Measurements from ENCODE around the gene TBC1D22A. TPM values are rescaled to one million over a fixed set of nuclear protein-coding genes. Genes with fewer than 3 reads are reported as not detected.

The TBC1D22A gene
- total and polyA plus RNA-seq, 7 experiments from 2014 or later: 18.6 to 50.1 (median 39.3) TPM

DNA sequence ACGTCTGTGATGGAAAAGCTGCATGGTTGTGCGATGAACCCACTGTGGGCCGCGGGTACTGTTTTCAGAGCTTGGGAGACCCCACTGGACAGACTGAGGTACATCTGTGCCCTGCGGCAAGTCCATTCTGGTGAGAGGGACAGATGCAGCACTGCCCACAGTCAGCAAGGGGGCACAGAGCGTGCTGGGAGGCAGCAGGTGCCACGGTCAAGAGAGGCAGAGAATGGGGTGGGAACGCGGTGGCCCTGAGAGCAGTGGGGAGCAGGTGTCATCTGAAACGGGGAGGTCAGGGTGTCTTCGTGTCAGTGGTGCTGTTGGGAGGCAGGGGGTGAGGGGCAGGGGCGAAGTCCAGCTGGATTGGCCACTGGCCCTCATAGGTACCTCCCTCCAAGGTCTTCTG, 32.0 kb downstream of the TBC1D22A start:
- intact Hi-C loops (cut with micrococcal nuclease): no loop called here

GRCh38 chr22:46795140-46795539, 32.7 kb downstream of the TBC1D22A start:
- Histone ChIP-seq H3K9me3 (ENCODE audit: control insufficient read depth in 2 of 3, low read length in 3 of 3) (no peaks in the 10 kb centered on the region), H3K4me1 (ENCODE audit: control insufficient read depth in 2 of 2, insufficient read depth in 2 of 2, low read length in 2 of 2) (peaks cover 23 to 27% of the 10 kb centered on the region in 2 donors), H3K36me3 (ENCODE audit: control insufficient read depth in 2 of 3, insufficient read depth in 3 of 3, low read length in 3 of 3) (peaks cover 6 to 73% (median 14%) of the 10 kb centered on the region in 3 experiments), H3K27me3 (ENCODE audit: control insufficient read depth in 2 of 2, insufficient read depth in 2 of 2, low read length in 2 of 2) (no peaks in the 10 kb centered on the region), H3K4me3 (ENCODE audit: low read length) (no peak overlapping the region), H3K27ac (ENCODE audit: low read depth, low read length) (no peak overlapping the region)
- H3K27me3 Mint-ChIP-seq: no peaks in the 10 kb centered on the region
- H3K36me3 Mint-ChIP-seq: peaks cover 4 to 29% (median 18%) of the 10 kb centered on the region in 5 donors
- H3K4me1 Mint-ChIP-seq: peaks cover 20 to 39% (median 32%) of the 10 kb centered on the region in 7 donors
- H3K4me3 Mint-ChIP-seq: no peak overlapping the region
- no peak for DNase-seq
- no peak for ATAC-seq
- CTCF ChIA-PET: interaction anchor here (0.6 to 1.1 kb wide), 4 partner anchors 33 to 783 kb away, joined by 3 to 5 read pairs (median 3); no protein-coding TSS in a partner anchor
- POLR2A ChIA-PET: interaction anchor here (1.0 to 6.7 kb wide), 3 partner anchors 32 to 59 kb away, joined by 3 to 72 read pairs (median 11); partner anchors contain the start of gene TBC1D22A
- intact Hi-C loops (cut with micrococcal nuclease): no loop called here
- no peaks in the 10 kb centered on the region for H3K9me3 Mint-ChIP-seq
- peak overlapping the region in 5 of 9 donors; percentile 5 to 99 (median 57) for H3K27ac Mint-ChIP-seq

More for the DNA sequence above, 32.0 kb downstream of the TBC1D22A start:
- H3K4me3 ChIP-seq (ENCODE audit: low read length): no peak overlapping the region
- H3K9me3 ChIP-seq (ENCODE audit: control insufficient read depth in 2 of 3, low read length in 3 of 3): no peaks in the 10 kb centered on the region
- H3K27me3 ChIP-seq (ENCODE audit: control insufficient read depth in 2 of 2, insufficient read depth in 2 of 2, low read length in 2 of 2): no peaks in the 10 kb centered on the region
- POLR2A ChIA-PET: interaction anchor here (0.7 to 6.7 kb wide), 4 partner anchors 32 to 58 kb away, joined by 3 to 72 read pairs (median 7); partner anchors contain the start of gene TBC1D22A
- DNase-seq: no peak
- Mint-ChIP-seq H3K27ac (peak overlapping the region in 7 of 9 donors; percentile 33 to 99 (median 65)), H3K4me3 (no peak overlapping the region), H3K4me1 (peaks cover 19 to 45% (median 36%) of the 10 kb centered on the region in 7 donors), H3K9me3 (no peaks in the 10 kb centered on the region), H3K36me3 (peaks cover 4 to 23% (median 18%) of the 10 kb centered on the region in 5 donors), H3K27me3 (no peaks in the 10 kb centered on the region)
- ATAC-seq: no peak
- H3K4me1 ChIP-seq (ENCODE audit: control insufficient read depth in 2 of 2, insufficient read depth in 2 of 2, low read length in 2 of 2): peaks cover 29 to 30% of the 10 kb centered on the region in 2 donors
- peaks cover 5 to 66% (median 12%) of the 10 kb centered on the region in 3 experiments for H3K36me3 ChIP-seq (ENCODE audit: control insufficient read depth in 2 of 3, insufficient read depth in 3 of 3, low read length in 3 of 3)
- no peak overlapping the region for H3K27ac ChIP-seq (ENCODE audit: low read depth, low read length)
- CTCF ChIA-PET: interaction anchor here (1.0 to 1.9 kb wide), 4 partner anchors 9 to 38 kb away, joined by 3 to 10 read pairs (median 4); no protein-coding TSS in a partner anchor

DNA sequence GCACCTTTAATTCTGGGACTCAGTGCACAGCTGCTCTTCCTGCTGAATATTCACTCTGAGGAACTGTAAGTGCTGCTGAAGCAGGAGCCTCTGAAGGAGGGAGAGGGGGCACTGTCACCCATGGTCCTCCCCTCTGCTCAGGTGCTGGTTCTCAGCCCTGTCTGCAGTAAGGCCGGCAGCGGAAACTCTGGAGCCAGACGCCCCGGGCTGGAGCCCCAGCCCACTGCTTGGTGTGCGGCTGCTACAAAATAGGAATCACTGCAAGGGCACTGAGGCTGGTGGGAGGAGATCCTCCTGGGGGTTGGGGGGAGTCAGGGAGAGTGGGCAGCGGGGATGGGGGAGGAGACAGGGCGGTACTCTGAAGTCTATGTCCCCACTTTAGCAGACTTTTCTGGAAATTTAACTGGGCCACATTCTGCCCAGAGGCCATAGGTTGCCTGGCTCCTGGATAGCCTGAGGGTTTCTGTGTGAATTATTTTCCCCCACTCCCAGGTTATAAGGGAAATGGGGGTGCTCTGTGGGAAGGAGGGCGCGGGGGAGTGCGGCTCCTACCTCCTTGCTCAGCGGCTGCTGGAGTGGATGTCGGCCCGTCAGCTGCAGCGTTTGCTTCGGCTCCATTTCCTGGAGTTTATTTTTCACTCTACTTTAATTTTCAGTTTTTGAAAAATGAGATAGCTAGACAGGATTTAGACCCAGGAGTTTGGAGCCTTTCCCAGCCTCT, 33.6 kb downstream of the TBC1D22A start:
- H3K27me3 ChIP-seq (ENCODE audit: control insufficient read depth in 2 of 2, insufficient read depth in 2 of 2, low read length in 2 of 2): no peaks in the 10 kb centered on the region
- H3K9me3 ChIP-seq (ENCODE audit: control insufficient read depth in 2 of 3, low read length in 3 of 3): no peaks in the 10 kb centered on the region
- no peaks in the 10 kb centered on the region for H3K27me3 Mint-ChIP-seq
- peaks cover 6 to 80% (median 14%) of the 10 kb centered on the region in 3 experiments for H3K36me3 ChIP-seq (ENCODE audit: control insufficient read depth in 2 of 3, insufficient read depth in 3 of 3, low read length in 3 of 3)
- ATAC-seq (no peak), DNase-seq (no peak)
- H3K27ac ChIP-seq (ENCODE audit: low read depth, low read length): no peak overlapping the region
- ChIA-PET CTCF (interaction anchor here (0.6 kb wide), 1 partner anchor 784 kb away, joined by 3 read pairs; no protein-coding TSS in a partner anchor), POLR2A (interaction anchor here (1.4 to 6.7 kb wide), 3 partner anchors 33 to 59 kb away, joined by 4 to 72 read pairs (median 11); partner anchors contain the start of genes CERK and TBC1D22A)
- peak overlapping the region in 1 of 9 donors; percentile 25 for H3K27ac Mint-ChIP-seq
- intact Hi-C loops (cut with micrococcal nuclease): no loop called here
- H3K4me3 ChIP-seq (ENCODE audit: low read length): no peak overlapping the region
- no peak overlapping the region for H3K4me3 Mint-ChIP-seq
- H3K4me1 Mint-ChIP-seq: peaks cover 15 to 34% (median 24%) of the 10 kb centered on the region in 7 donors
- H3K4me1 ChIP-seq (ENCODE audit: control insufficient read depth in 2 of 2, insufficient read depth in 2 of 2, low read length in 2 of 2): peaks cover 14 to 18% of the 10 kb centered on the region in 2 donors
- peaks cover 4 to 34% (median 16%) of the 10 kb centered on the region in 5 donors for H3K36me3 Mint-ChIP-seq
- no peaks in the 10 kb centered on the region for H3K9me3 Mint-ChIP-seq

DNA sequence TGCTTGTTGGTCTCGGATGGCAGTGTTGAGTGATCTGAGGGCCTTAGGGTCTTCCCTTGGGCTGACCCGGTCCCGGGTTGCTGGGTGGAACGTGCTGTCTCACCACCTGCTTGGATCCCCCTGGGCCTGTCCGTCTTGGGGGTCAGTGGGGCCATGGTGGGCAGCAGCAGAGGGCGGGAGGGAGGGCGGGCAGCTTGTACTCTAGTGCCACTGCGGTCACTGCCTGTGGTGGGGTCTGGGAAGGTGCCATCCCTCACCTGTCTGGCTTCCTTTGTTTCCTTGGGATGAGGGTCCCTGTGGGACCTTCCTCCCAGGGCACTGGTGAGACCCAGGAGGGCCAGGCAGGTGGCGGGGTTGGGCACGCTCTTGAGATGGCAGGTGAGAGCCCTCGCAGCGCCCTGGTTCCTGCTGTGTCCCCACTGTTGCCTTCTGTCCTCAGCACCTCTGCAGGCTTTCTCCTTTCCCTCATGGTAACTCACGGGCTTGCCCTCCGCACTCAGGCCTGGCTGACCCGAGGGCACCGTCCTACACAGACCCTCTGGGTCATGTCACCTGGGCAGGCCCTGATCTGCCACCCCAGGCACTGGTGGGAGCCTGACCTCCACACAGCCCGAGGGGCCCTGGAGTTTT, 34.2 kb downstream of the TBC1D22A start:
- H3K36me3 Mint-ChIP-seq: peaks cover 4 to 34% (median 17%) of the 10 kb centered on the region in 5 donors
- H3K4me1 Mint-ChIP-seq: peaks cover 14 to 27% (median 23%) of the 10 kb centered on the region in 7 donors
- no peak overlapping the region for H3K4me3 Mint-ChIP-seq
- H3K4me3 ChIP-seq (ENCODE audit: low read length): no peak overlapping the region
- H3K27me3 ChIP-seq (ENCODE audit: control insufficient read depth in 2 of 2, insufficient read depth in 2 of 2, low read length in 2 of 2): no peaks in the 10 kb centered on the region
- no peak for ATAC-seq
- CTCF ChIA-PET: interaction anchor here (0.9 kb wide), 1 partner anchor 34 kb away, joined by 3 read pairs; the partner anchor contains the start of gene TBC1D22A
- H3K27ac Mint-ChIP-seq: peak overlapping the region in 4 of 9 donors; percentile 51 to 78 (median 73)
- peaks cover 9 to 12% of the 10 kb centered on the region in 2 donors for H3K4me1 ChIP-seq (ENCODE audit: control insufficient read depth in 2 of 2, insufficient read depth in 2 of 2, low read length in 2 of 2)
- H3K27ac ChIP-seq (ENCODE audit: low read depth, low read length): no peak overlapping the region
- no peaks in the 10 kb centered on the region for H3K9me3 ChIP-seq (ENCODE audit: control insufficient read depth in 2 of 3, low read length in 3 of 3)
- DNase-seq: no peak
- H3K27me3 Mint-ChIP-seq: no peaks in the 10 kb centered on the region
- peaks cover 6 to 85% (median 14%) of the 10 kb centered on the region in 3 experiments for H3K36me3 ChIP-seq (ENCODE audit: control insufficient read depth in 2 of 3, insufficient read depth in 3 of 3, low read length in 3 of 3)
- intact Hi-C loops (cut with micrococcal nuclease): no loop called here
- POLR2A ChIA-PET: interaction anchor here (1.4 to 6.7 kb wide), 2 partner anchors 34 to 58 kb away, joined by 4 to 72 read pairs; partner anchors contain the start of genes CERK and TBC1D22A
- H3K9me3 Mint-ChIP-seq: no peaks in the 10 kb centered on the region

DNA sequence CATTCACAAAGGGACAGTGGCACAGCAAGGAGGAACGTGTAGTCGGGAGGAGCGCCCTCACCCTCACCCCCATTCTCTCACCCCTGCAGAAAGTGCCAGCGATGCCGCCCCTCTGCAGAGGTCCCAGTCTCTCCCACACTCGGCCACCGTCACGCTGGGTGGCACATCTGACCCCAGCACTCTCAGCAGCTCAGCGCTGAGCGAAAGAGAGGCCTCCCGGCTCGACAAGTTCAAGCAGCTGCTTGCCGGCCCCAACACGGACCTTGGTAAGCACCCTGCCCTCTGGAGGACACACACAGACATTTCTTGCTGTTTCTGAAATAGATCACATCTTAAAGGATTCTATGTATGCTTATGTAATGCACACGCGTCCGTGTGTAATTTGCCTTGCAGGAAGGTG, 34.9 kb downstream of the TBC1D22A start:
- peaks cover 6 to 89% (median 14%) of the 10 kb centered on the region in 3 experiments for H3K36me3 ChIP-seq (ENCODE audit: control insufficient read depth in 2 of 3, insufficient read depth in 3 of 3, low read length in 3 of 3)
- H3K9me3 ChIP-seq (ENCODE audit: control insufficient read depth in 2 of 3, low read length in 3 of 3): no peaks in the 10 kb centered on the region
- intact Hi-C loops (cut with micrococcal nuclease): no loop called here
- H3K27me3 Mint-ChIP-seq: no peaks in the 10 kb centered on the region
- DNase-seq: no peak
- peak overlapping the region in 1 of 10 donors; percentile 29 for H3K4me3 Mint-ChIP-seq
- ATAC-seq: no peak
- no peak overlapping the region for H3K27ac ChIP-seq (ENCODE audit: low read depth, low read length)
- H3K4me1 Mint-ChIP-seq: peaks cover 12 to 30% (median 22%) of the 10 kb centered on the region in 7 donors
- POLR2A ChIA-PET: no interaction called here
- peaks cover 3 to 6% of the 10 kb centered on the region in 2 donors for H3K4me1 ChIP-seq (ENCODE audit: control insufficient read depth in 2 of 2, insufficient read depth in 2 of 2, low read length in 2 of 2)
- no peak overlapping the region for H3K4me3 ChIP-seq (ENCODE audit: low read length)
- H3K36me3 Mint-ChIP-seq: peaks cover 8 to 34% (median 17%) of the 10 kb centered on the region in 5 donors
- no peaks in the 10 kb centered on the region for H3K27me3 ChIP-seq (ENCODE audit: control insufficient read depth in 2 of 2, insufficient read depth in 2 of 2, low read length in 2 of 2)
- CTCF ChIA-PET: interaction anchor here (0.9 to 1.7 kb wide), 2 partner anchors 10 to 35 kb away, joined by 3 to 6 read pairs; partner anchors contain the start of gene TBC1D22A
- H3K27ac Mint-ChIP-seq: peak overlapping the region in 6 of 9 donors; percentile 51 to 78 (median 71)
- H3K9me3 Mint-ChIP-seq: no peaks in the 10 kb centered on the region

GRCh38 chr22:46798041-46798365, 35.6 kb downstream of the TBC1D22A start:
- Histone ChIP-seq H3K4me3 (ENCODE audit: low read length) (no peak overlapping the region), H3K9me3 (ENCODE audit: control insufficient read depth in 2 of 3, low read length in 3 of 3) (no peaks in the 10 kb centered on the region), H3K27ac (ENCODE audit: low read depth, low read length) (no peak overlapping the region), H3K4me1 (ENCODE audit: control insufficient read depth in 2 of 2, insufficient read depth in 2 of 2, low read length in 2 of 2) (peaks cover 1 to 5% of the 10 kb centered on the region in 2 donors), H3K27me3 (ENCODE audit: control insufficient read depth in 2 of 2, insufficient read depth in 2 of 2, low read length in 2 of 2) (no peaks in the 10 kb centered on the region), H3K36me3 (ENCODE audit: control insufficient read depth in 2 of 3, insufficient read depth in 3 of 3, low read length in 3 of 3) (peaks cover 6 to 84% (median 14%) of the 10 kb centered on the region in 3 experiments)
- peaks cover 10 to 29% (median 17%) of the 10 kb centered on the region in 7 donors for H3K4me1 Mint-ChIP-seq
- H3K36me3 Mint-ChIP-seq: peaks cover 8 to 34% (median 15%) of the 10 kb centered on the region in 5 donors
- intact Hi-C loops (cut with micrococcal nuclease): no loop called here
- ChIA-PET POLR2A (interaction anchor here (0.5 to 1.1 kb wide), 4 partner anchors 36 to 311 kb away, joined by 3 to 6 read pairs (median 3); partner anchors contain the start of gene TBC1D22A), CTCF (interaction anchor here (1.0 to 1.7 kb wide), 2 partner anchors 10 to 34 kb away, joined by 6 to 7 read pairs; no protein-coding TSS in a partner anchor)
- H3K4me3 Mint-ChIP-seq: no peak overlapping the region
- peak overlapping the region in 4 of 9 donors; percentile 19 to 80 (median 68) for H3K27ac Mint-ChIP-seq
- no peaks in the 10 kb centered on the region for H3K9me3 Mint-ChIP-seq
- ATAC-seq (no peak), DNase-seq (no peak)
- no peaks in the 10 kb centered on the region for H3K27me3 Mint-ChIP-seq

Data from naive thymus-derived CD4-positive, alpha-beta T cell (primary cell).